Vagina (tissue), 2 donors: ENCODE measurements around the gene EOLA1.
"Not testable (repeated sequence)": the region's sequence is repeated elsewhere in the genome, so short reads cannot be mapped to it uniquely, and the experiment has no call there.

Experiments
- CTCF ChIP-seq, 3 experiments: fragments of 450-650 bp in 2 of 3; fragments of 200-600 bp in 1 of 3; sonication (generic) in 1 of 3; IDR thresholded peaks; one replicate each; pipeline ENCODE4 v1.5.1; 2017 to 2019; ENCODE audit warnings: antibody characterized with exemption in 3 of 3, mild to moderate bottlenecking in 2 of 3, moderate library complexity in 2 of 3
- POLR2A ChIP-seq, 2 donors: fragments of 450-650 bp; IDR thresholded peaks; one replicate each; pipeline ENCODE4 v1.6.1; 2017; ENCODE audit warnings: antibody characterized with exemption in 2 of 2, mild to moderate bottlenecking in 2 of 2, moderate library complexity in 2 of 2

DNA sequence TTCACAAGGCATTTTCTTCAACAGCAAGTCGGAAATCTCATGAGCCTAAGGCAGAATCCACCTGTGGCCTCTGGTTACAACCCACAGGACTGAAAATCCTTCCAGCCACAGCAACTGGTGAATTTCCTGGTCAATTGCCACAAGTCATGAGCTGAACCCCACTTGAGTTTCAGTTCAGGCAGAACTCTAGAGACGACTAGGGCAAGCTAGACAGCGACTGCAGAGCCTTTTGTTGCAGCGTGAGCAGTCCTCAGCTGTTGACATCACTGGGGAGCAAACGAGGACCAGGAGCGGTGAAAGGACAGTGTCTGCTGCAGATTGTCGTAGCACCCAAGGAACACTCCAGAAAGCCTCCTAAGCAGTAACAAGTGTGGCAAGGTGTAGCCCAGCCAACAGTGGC lies 55.1 kb downstream of the EOLA1 start:
- TF ChIP-seq CTCF, POLR2A (IDR thresholded peaks at IDR 0.05): not testable (repeated sequence)
